HepG2 (cell line): ENCODE results near the gene ZNF548. TPM values are rescaled to one million over a fixed set of nuclear protein-coding genes. Genes with fewer than 3 reads are reported as not detected.

Experiments used
- CEBPZ ChIP-seq: IDR thresholded peaks from 2 replicates; pipeline ENCODE4 v1.6.1; 2012; ENCODE audit warnings: low read length, improper control_type of control experiment
- ERF ChIP-seq: IDR thresholded peaks from 2 replicates; pipeline ENCODE4 v1.6.1; 2018; ENCODE audit warnings: missing biosample characterization, missing genetic modification reagents
- ETV6 ChIP-seq: sonication (generic); formaldehyde crosslinking; conservative IDR thresholded peaks from 2 replicates; pipeline ENCODE4 v1.4.0; 2020; ENCODE audit warnings: missing genetic modification reagents
- HDAC2 ChIP-seq: sonication (generic); formaldehyde crosslinking; IDR thresholded peaks from 2 replicates; pipeline ENCODE4 v1.4.0; 2020; ENCODE audit warnings: missing genetic modification reagents
- HINFP ChIP-seq: sonication (generic); formaldehyde crosslinking; IDR thresholded peaks from 2 replicates; pipeline ENCODE4 v1.4.0; 2020; ENCODE audit warnings: low read depth, mild to moderate bottlenecking, missing genetic modification reagents
- KDM3A ChIP-seq: IDR thresholded peaks from 2 replicates; pipeline ENCODE4 v1.6.1; 2018; ENCODE audit warnings: low read depth, missing compliant biosample characterization
- NCOA5 ChIP-seq: sonication (generic); formaldehyde crosslinking; IDR thresholded peaks from 2 replicates; pipeline ENCODE4 v1.4.0; 2020; ENCODE audit warnings: missing genetic modification reagents
- NPAS2 ChIP-seq: sonication (generic); formaldehyde crosslinking; IDR thresholded peaks from 2 replicates; pipeline ENCODE4 v1.8.0; 2022; ENCODE audit warnings: mild to moderate bottlenecking, missing genetic modification reagents, borderline replicate concordance
- NR0B2 ChIP-seq: sonication (generic); formaldehyde crosslinking; IDR thresholded peaks from 2 replicates; pipeline ENCODE4 v1.4.0; 2020; ENCODE audit warnings: mild to moderate bottlenecking, missing genetic modification reagents
- PBX3 ChIP-seq: sonication (generic); formaldehyde crosslinking; IDR thresholded peaks from 2 replicates; pipeline ENCODE4 v1.8.1; 2023; ENCODE audit warnings: missing genetic modification reagents, inconsistent platforms, borderline replicate concordance
- SMARCC2 ChIP-seq: fragments of 450-650 bp; IDR thresholded peaks from 2 replicates; pipeline ENCODE4 v1.6.1; 2017; ENCODE audit warnings: antibody characterized with exemption, mild to moderate bottlenecking
- ZBTB2 ChIP-seq: sonication (generic); formaldehyde crosslinking; IDR thresholded peaks from 2 replicates; pipeline ENCODE4 v1.8.0; 2022; ENCODE audit warnings: low read depth, missing genetic modification reagents
- ZBTB25 ChIP-seq: IDR thresholded peaks from 2 replicates; pipeline ENCODE4 v1.6.1; 2018; ENCODE audit warnings: missing genetic modification reagents
- ZBTB37 ChIP-seq: sonication (generic); formaldehyde crosslinking; IDR thresholded peaks from 2 replicates; pipeline ENCODE4 v1.4.0; 2020; ENCODE audit warnings: mild to moderate bottlenecking, missing genetic modification reagents
- ZFP36L1 ChIP-seq: sonication (generic); formaldehyde crosslinking; IDR thresholded peaks from 2 replicates; pipeline ENCODE4 v1.8.0; 2022; ENCODE audit warnings: mild to moderate bottlenecking, missing genetic modification reagents, moderate library complexity
- ZMYM3 ChIP-seq: sonication (generic); formaldehyde crosslinking; IDR thresholded peaks from 2 replicates; pipeline ENCODE4 v1.5.1; 2020; ENCODE audit warnings: mild to moderate bottlenecking, missing genetic modification reagents
- ZNF143 ChIP-seq: sonication (generic); formaldehyde crosslinking; IDR thresholded peaks from 2 replicates; pipeline ENCODE4 v1.4.0; 2020; ENCODE audit warnings: missing genetic modification reagents
- ZNF225 ChIP-seq: sonication (generic); formaldehyde crosslinking; IDR thresholded peaks from 2 replicates; pipeline ENCODE4 v1.4.0; 2020; ENCODE audit warnings: mild to moderate bottlenecking, missing genetic modification reagents
- polyA plus RNA-seq, 8 experiments: library from polyadenylated mRNA; depleted of rRNA in 3 of 8; stranded (reverse) in 7 of 8; unstranded in 1 of 8; fragments of >200 nt; fragmentation: Illumina TruSeq in 4 of 8; extraction: Trizol in 4 of 8; gene quantifications; 2 replicates each; pipeline versions ENCODE4 v1.2.1 to v1.2.3, GENCODE V29; 2011 to 2016; ENCODE audit warnings: low read depth in 4 of 8, missing spikeins in 1 of 8, mixed read lengths in 1 of 8; ENCODE audit not compliant: insufficient read depth in 1 of 8
- total RNA-seq, 5 experiments: library from RNA; depleted of rRNA; stranded (reverse); fragments of >200 nt; fragmentation: Illumina TruSeq; extraction: Trizol; gene quantifications; 2 replicates each; pipeline ENCODE4 v1.2.3, GENCODE V29; 2016; ENCODE audit warnings: low read depth in 1 of 5

The ZNF548 gene
- total and polyA plus RNA-seq, 2 of the 13 experiments (the other 11 are each of a cell fraction or from before 2014, with no cell fraction given), result 19.6 to 24.9 TPM

GRCh38 chr19:57435062-57435978 lies 45.7 kb downstream of the ZNF548 start, which contains the start of gene ZNF749 (continued):
- no peak for TF ChIP-seq CEBPZ
- TF ChIP-seq SMARCC2, result no peak
- TF ChIP-seq ERF (CRISPR knock-in tag), result peak; percentile 73
- 0 out of 2 replicates have a peak, but pooled peaks have one; percentile 16 for TF ChIP-seq ZNF225 (CRISPR knock-in tag)
- TF ChIP-seq ZBTB2, result no peak
- TF ChIP-seq ZNF143 (CRISPR knock-in tag), result peak; percentile 99
- TF ChIP-seq ZBTB25 (CRISPR knock-in tag), result peak; percentile 74; the same call in 1 of the 2 replicates
- TF ChIP-seq NR0B2 (CRISPR knock-in tag), result peak; percentile 38
- peak; percentile 17; the same call in 1 of the 2 replicates for TF ChIP-seq ZMYM3 (CRISPR knock-in tag)
- no peak for TF ChIP-seq ETV6 (CRISPR knock-in tag)
- TF ChIP-seq KDM3A, result no peak; the same call in 1 of the 2 replicates
- no peak for TF ChIP-seq ZFP36L1
- TF ChIP-seq HDAC2 (CRISPR knock-in tag), result no peak
- TF ChIP-seq NCOA5 (CRISPR knock-in tag), result no peak
- no peak for TF ChIP-seq PBX3 (CRISPR knock-in tag)
- TF ChIP-seq HINFP (CRISPR knock-in tag), result peak; percentile 92
- no peak for TF ChIP-seq NPAS2 (CRISPR knock-in tag)
- TF ChIP-seq ZBTB37 (CRISPR knock-in tag), result no peak
